ENCODE results near the gene TSC2. TPM values are rescaled to one million over a fixed set of nuclear protein-coding genes. Genes with fewer than 3 reads are reported as not detected.

TSC2 gene
- polyA plus RNA-seq, 1 donor from 2014 or later: 69.2 TPM

GRCh38 chr16:2061023-2061422, 13.2 kb downstream of the TSC2 start (continued):
- no peak for TF ChIP-seq EZH2 (IDR thresholded peaks at IDR 0.05; ENCODE audit: borderline replicate concordance, insufficient read depth, low read length, poor library complexity, severe bottlenecking)

- Histone ChIP-seq H3K27me3 (ENCODE audit: insufficient read depth, low read depth, low read length) (no peaks in the 10 kb centered on the region), H3K4me3 (ENCODE audit: low read length) (no peak overlapping the region), H3K79me2 (replicated peaks; ENCODE audit: insufficient read depth, low read length) (no peaks in the 10 kb centered on the region), H4K20me1 (ENCODE audit: insufficient read depth) (no peaks in the 10 kb centered on the region), H3K9ac (ENCODE audit: low read length) (no peak overlapping the region), H3K9me2 (ENCODE audit: insufficient read depth, low read length) (no peaks in the 10 kb centered on the region), H2AFZ (ENCODE audit: low read depth, low read length) (no peak overlapping the region), H3K4me2 (ENCODE audit: low read length) (no peak overlapping the region), H3K27ac (ENCODE audit: low read length) (no peak overlapping the region), H3K9me3 (ENCODE audit: low read length) (no peaks in the 10 kb centered on the region), H3F3A (ENCODE audit: insufficient read depth, low read length, poor library complexity, severe bottlenecking) (no peaks in the 10 kb centered on the region), H3K36me3 (ENCODE audit: insufficient read depth, low read length) (no peaks in the 10 kb centered on the region)
- no peak for TF ChIP-seq SMC3 (conservative IDR thresholded peaks at IDR 0.05; ENCODE audit: poor library complexity)
- no peak for TF ChIP-seq RAD21 (conservative IDR thresholded peaks at IDR 0.05)
Measured at GRCh38 chr16:2061526-2061925, 13.7 kb downstream of the TSC2 start.

- H3K79me2 ChIP-seq (replicated peaks; ENCODE audit: insufficient read depth, low read length): no peaks in the 10 kb centered on the region
- H3K4me2 ChIP-seq (ENCODE audit: low read length): no peak overlapping the region
- no peaks in the 10 kb centered on the region for H3K9me2 ChIP-seq (ENCODE audit: insufficient read depth, low read length)
- no peak overlapping the region for H3K27ac ChIP-seq (ENCODE audit: low read length)
- H3F3A ChIP-seq (ENCODE audit: insufficient read depth, low read length, poor library complexity, severe bottlenecking): no peaks in the 10 kb centered on the region
- no peaks in the 10 kb centered on the region for H3K9me3 ChIP-seq (ENCODE audit: low read length)
- no peaks in the 10 kb centered on the region for H4K20me1 ChIP-seq (ENCODE audit: insufficient read depth)
- no peak overlapping the region for H3K9ac ChIP-seq (ENCODE audit: low read length)
- no peak overlapping the region for H3K4me3 ChIP-seq (ENCODE audit: low read length)
- H2AFZ ChIP-seq (ENCODE audit: low read depth, low read length): no peak overlapping the region
- H3K36me3 ChIP-seq (ENCODE audit: insufficient read depth, low read length): no peaks in the 10 kb centered on the region
- H3K27me3 ChIP-seq (ENCODE audit: insufficient read depth, low read depth, low read length): no peaks in the 10 kb centered on the region
- TF ChIP-seq REST (IDR thresholded peaks at IDR 0.05; ENCODE audit: borderline replicate concordance) (no peak), EZH2 (IDR thresholded peaks at IDR 0.05; ENCODE audit: borderline replicate concordance, insufficient read depth, low read length, poor library complexity, severe bottlenecking) (no peak)
Measured at GRCh38 chr16:2062801-2063200, 15.0 kb downstream of the TSC2 start.

GRCh38 chr16:2063861-2064260, 16.1 kb downstream of the TSC2 start:
- no peaks in the 10 kb centered on the region for H3K9me3 ChIP-seq (ENCODE audit: low read length)
- no peak overlapping the region for H3K4me3 ChIP-seq (ENCODE audit: low read length)
- no peak overlapping the region for H2AFZ ChIP-seq (ENCODE audit: low read depth, low read length)
- no peak overlapping the region for H3K4me2 ChIP-seq (ENCODE audit: low read length)
- no peaks in the 10 kb centered on the region for H3K79me2 ChIP-seq (replicated peaks; ENCODE audit: insufficient read depth, low read length)
- no peak for TF ChIP-seq MXI1 (conservative IDR thresholded peaks at IDR 0.05; ENCODE audit: poor library complexity, severe bottlenecking)
- TF ChIP-seq CTCF (IDR thresholded peaks at IDR 0.05; ENCODE audit: poor library complexity, severe bottlenecking): no peak
- TF ChIP-seq RAD21 (conservative IDR thresholded peaks at IDR 0.05): no peak
- TF ChIP-seq POLR2AphosphoS5 (IDR thresholded peaks at IDR 0.05): no peak
- no peak for TF ChIP-seq SMC3 (conservative IDR thresholded peaks at IDR 0.05; ENCODE audit: poor library complexity)
- TF ChIP-seq EZH2 (IDR thresholded peaks at IDR 0.05; ENCODE audit: borderline replicate concordance, insufficient read depth, low read length, poor library complexity, severe bottlenecking): no peak
- TF ChIP-seq EP300 (conservative IDR thresholded peaks at IDR 0.05; ENCODE audit: poor library complexity, severe bottlenecking): no peak
- TF ChIP-seq REST (IDR thresholded peaks at IDR 0.05; ENCODE audit: borderline replicate concordance): no peak
- no peak for TF ChIP-seq TAF1 (IDR thresholded peaks at IDR 0.05; ENCODE audit: low read depth)
- no peaks in the 10 kb centered on the region for H3K36me3 ChIP-seq (ENCODE audit: insufficient read depth, low read length)
- no peak overlapping the region for H3K27ac ChIP-seq (ENCODE audit: low read length)
- H4K20me1 ChIP-seq (ENCODE audit: insufficient read depth): no peaks in the 10 kb centered on the region
- no peak overlapping the region for H3K9ac ChIP-seq (ENCODE audit: low read length)
- no peaks in the 10 kb centered on the region for H3K27me3 ChIP-seq (ENCODE audit: insufficient read depth, low read depth, low read length)
- no peaks in the 10 kb centered on the region for H3F3A ChIP-seq (ENCODE audit: insufficient read depth, low read length, poor library complexity, severe bottlenecking)
- H3K9me2 ChIP-seq (ENCODE audit: insufficient read depth, low read length): no peaks in the 10 kb centered on the region
